Sigmoid colon (tissue), 7 donors: ENCODE results near the gene CACNA2D3. TPM values are rescaled to one million over a fixed set of nuclear protein-coding genes. Genes with fewer than 3 reads are reported as not detected.

Experiments used
- DNase-seq: peaks from one replicate; pipeline ENCODE4 v3.0.0-alpha.2; 2019
- H3K27ac ChIP-seq, 4 donors: fragments of 200-600 bp; sonication (generic); one replicate each; pipeline ENCODE4 v1.5.1; 2016 to 2019; ENCODE audit warnings: mild to moderate bottlenecking in 1 of 4
- H3K27me3 ChIP-seq, 3 donors: fragments of 200-600 bp; sonication (generic); one replicate each; pipeline ENCODE4 v1.5.1; 2019; ENCODE audit warnings: mild to moderate bottlenecking in 1 of 3
- H3K36me3 ChIP-seq, 4 donors: fragments of 200-600 bp; sonication (generic); one replicate each; pipeline ENCODE4 v1.5.1; 2016 to 2019
- H3K4me1 ChIP-seq, 4 donors: fragments of 200-600 bp; sonication (generic); one replicate each; pipeline ENCODE4 v1.5.1; 2017 to 2019
- H3K4me3 ChIP-seq, 4 donors: fragments of 200-600 bp; sonication (generic); one replicate each; pipeline ENCODE4 v1.5.1; 2017 to 2019; ENCODE audit warnings: mild to moderate bottlenecking in 2 of 4, moderate library complexity in 1 of 4
- H3K9me3 ChIP-seq, 4 donors: fragments of 200-600 bp in 3 of 4; sonication (generic) in 3 of 4; one replicate each; pipeline versions ENCODE4 v1.5.1 to v1.6.1; 2013 to 2019
- CTCF ChIP-seq, 4 experiments: fragments of 450-650 bp in 3 of 4; fragments of 200-600 bp in 1 of 4; IDR thresholded peaks; one replicate each; pipeline ENCODE4 v1.5.1; 2016 to 2019; ENCODE audit warnings: antibody characterized with exemption in 4 of 4, mild to moderate bottlenecking in 3 of 4, moderate library complexity in 2 of 4
- EP300 ChIP-seq, 4 donors: sonication (generic); formaldehyde crosslinking; IDR thresholded peaks; one replicate each; pipeline ENCODE4 v1.6.1; 2017; ENCODE audit warnings: antibody characterized with exemption in 4 of 4
- POLR2A ChIP-seq, 2 donors: fragments of 450-650 bp; IDR thresholded peaks; one replicate each; pipeline ENCODE4 v1.6.1; 2016; ENCODE audit warnings: antibody characterized with exemption in 2 of 2, mild to moderate bottlenecking in 2 of 2, moderate library complexity in 2 of 2
- POLR2AphosphoS5 ChIP-seq, 4 donors: sonication (generic); formaldehyde crosslinking; IDR thresholded peaks; one replicate each; pipeline ENCODE4 v1.6.1; 2017; ENCODE audit warnings: antibody characterized with exemption in 4 of 4
- WGBS, 2 donors: extraction: QIAGEN DNeasy Blood & Tissue Kit; methylation state at CpG; one replicate each; pipeline ENCODE4 v1.1.7; 2013; 5-methylcytosine and 5-hydroxymethylcytosine counted together
- intact Hi-C: fragments of 100-400 bp; cut with DNase I; formaldehyde crosslinking; loops from one replicate; pipeline ENCODE4 v1.15.1; 2023
- polyA plus RNA-seq, 3 donors: library from polyadenylated mRNA; stranded (reverse); fragments of 200-250 nt; gene quantifications; one replicate each; pipeline ENCODE4 v1.2.3, GENCODE V29; 2013
- total RNA-seq, 4 donors: library from RNA; depleted of rRNA; stranded (reverse); fragments of >200 nt; gene quantifications; one replicate each; pipeline ENCODE4 v1.1.0, GENCODE V29; 2016
- donor health status: healthy with polysubstance abuse.
- donor health status: Bipolar disorder and iron deficiency.
- donor health status: healthy.

CACNA2D3 gene
- total and polyA plus RNA-seq, 7 donors: 0.32 to 10.2 (median 4.8) TPM; not detected in 1

GRCh38 chr3:54533856-54534255, 411.5 kb downstream of the CACNA2D3 start:
- TF ChIP-seq CTCF (IDR thresholded peaks at IDR 0.05) (no peak), EP300 (IDR thresholded peaks at IDR 0.05) (no peak), POLR2AphosphoS5 (IDR thresholded peaks at IDR 0.05) (no peak), POLR2A (IDR thresholded peaks at IDR 0.05) (no peak)

GRCh38 chr3:54535619-54536018, 413.3 kb downstream of the CACNA2D3 start:
- 90 to 94% methylated on average over 1 of the region's 1 CpG for WGBS, 2 donors
- Histone ChIP-seq H3K27me3 (no peaks in the 10 kb centered on the region), H3K4me1 (peaks cover 0 to 14% (median 3%) of the 10 kb centered on the region in 4 donors), H3K27ac (no peak overlapping the region), H3K9me3 (no peaks in the 10 kb centered on the region), H3K4me3 (no peak overlapping the region), H3K36me3 (no peaks in the 10 kb centered on the region)
- intact Hi-C loops: no loop called here
- DNase-seq: no peak
- TF ChIP-seq EP300 (IDR thresholded peaks at IDR 0.05) (no peak), POLR2AphosphoS5 (IDR thresholded peaks at IDR 0.05) (no peak), CTCF (IDR thresholded peaks at IDR 0.05) (no peak), POLR2A (IDR thresholded peaks at IDR 0.05) (no peak)

More at GRCh38 chr3:54533856-54534255, 411.5 kb downstream of the CACNA2D3 start:
- Histone ChIP-seq H3K27ac (no peak overlapping the region), H3K4me1 (peaks cover 0 to 27% (median 8%) of the 10 kb centered on the region in 4 donors), H3K36me3 (no peaks in the 10 kb centered on the region), H3K27me3 (no peaks in the 10 kb centered on the region), H3K9me3 (no peaks in the 10 kb centered on the region), H3K4me3 (no peak overlapping the region)
- DNase-seq: no peak
- 61 to 70% methylated on average over 4 of the region's 4 CpGs for WGBS, 2 donors
- intact Hi-C loops: no loop called here

- intact Hi-C loops: no loop called here
- H3K27ac ChIP-seq: no peak overlapping the region
- no peak for DNase-seq
- H3K36me3 ChIP-seq: no peaks in the 10 kb centered on the region
- 68 to 70% methylated on average over 2 of the region's 2 CpGs for WGBS, 2 donors
- H3K9me3 ChIP-seq: no peaks in the 10 kb centered on the region
- TF ChIP-seq CTCF (IDR thresholded peaks at IDR 0.05): no peak
- no peak for TF ChIP-seq POLR2AphosphoS5 (IDR thresholded peaks at IDR 0.05)
- TF ChIP-seq POLR2A (IDR thresholded peaks at IDR 0.05): no peak
- no peak for TF ChIP-seq EP300 (IDR thresholded peaks at IDR 0.05)
- no peaks in the 10 kb centered on the region for H3K27me3 ChIP-seq
- H3K4me3 ChIP-seq: no peak overlapping the region
- H3K4me1 ChIP-seq: peaks cover 0 to 14% (median 3%) of the 10 kb centered on the region in 4 donors
Observed at GRCh38 chr3:54536450-54536849, 414.1 kb downstream of the CACNA2D3 start.

GRCh38 chr3:54537506-54537905, 415.2 kb downstream of the CACNA2D3 start:
- Histone ChIP-seq H3K4me3 (no peak overlapping the region), H3K9me3 (no peaks in the 10 kb centered on the region), H3K4me1 (peaks cover 0 to 14% (median 3%) of the 10 kb centered on the region in 4 donors), H3K27me3 (no peaks in the 10 kb centered on the region), H3K36me3 (no peaks in the 10 kb centered on the region), H3K27ac (no peak overlapping the region)
- no peak for DNase-seq
- 91 to 93% methylated on average over 6 of the region's 6 CpGs for WGBS, 2 donors
- TF ChIP-seq POLR2A (IDR thresholded peaks at IDR 0.05) (no peak), POLR2AphosphoS5 (IDR thresholded peaks at IDR 0.05) (no peak), CTCF (IDR thresholded peaks at IDR 0.05) (no peak), EP300 (IDR thresholded peaks at IDR 0.05) (no peak)
- intact Hi-C loops: no loop called here

GRCh38 chr3:54538346-54538745, 416.0 kb downstream of the CACNA2D3 start:
- no peak for TF ChIP-seq POLR2AphosphoS5 (IDR thresholded peaks at IDR 0.05)
- TF ChIP-seq CTCF (IDR thresholded peaks at IDR 0.05): no peak
- no peak for TF ChIP-seq POLR2A (IDR thresholded peaks at IDR 0.05)
- no peak for TF ChIP-seq EP300 (IDR thresholded peaks at IDR 0.05)
- intact Hi-C loops: no loop called here
- H3K4me1 ChIP-seq: peaks cover 0 to 14% (median 3%) of the 10 kb centered on the region in 4 donors
- H3K27ac ChIP-seq: no peak overlapping the region
- H3K27me3 ChIP-seq: no peaks in the 10 kb centered on the region
- H3K36me3 ChIP-seq: no peaks in the 10 kb centered on the region
- no peak overlapping the region for H3K4me3 ChIP-seq
- no peak for DNase-seq
- WGBS, 2 donors: 79 to 86% methylated on average over 5 of the region's 5 CpGs
- no peaks in the 10 kb centered on the region for H3K9me3 ChIP-seq
